Measurements from ENCODE around the gene UNC93B1.

UNC93B1 gene

DNA sequence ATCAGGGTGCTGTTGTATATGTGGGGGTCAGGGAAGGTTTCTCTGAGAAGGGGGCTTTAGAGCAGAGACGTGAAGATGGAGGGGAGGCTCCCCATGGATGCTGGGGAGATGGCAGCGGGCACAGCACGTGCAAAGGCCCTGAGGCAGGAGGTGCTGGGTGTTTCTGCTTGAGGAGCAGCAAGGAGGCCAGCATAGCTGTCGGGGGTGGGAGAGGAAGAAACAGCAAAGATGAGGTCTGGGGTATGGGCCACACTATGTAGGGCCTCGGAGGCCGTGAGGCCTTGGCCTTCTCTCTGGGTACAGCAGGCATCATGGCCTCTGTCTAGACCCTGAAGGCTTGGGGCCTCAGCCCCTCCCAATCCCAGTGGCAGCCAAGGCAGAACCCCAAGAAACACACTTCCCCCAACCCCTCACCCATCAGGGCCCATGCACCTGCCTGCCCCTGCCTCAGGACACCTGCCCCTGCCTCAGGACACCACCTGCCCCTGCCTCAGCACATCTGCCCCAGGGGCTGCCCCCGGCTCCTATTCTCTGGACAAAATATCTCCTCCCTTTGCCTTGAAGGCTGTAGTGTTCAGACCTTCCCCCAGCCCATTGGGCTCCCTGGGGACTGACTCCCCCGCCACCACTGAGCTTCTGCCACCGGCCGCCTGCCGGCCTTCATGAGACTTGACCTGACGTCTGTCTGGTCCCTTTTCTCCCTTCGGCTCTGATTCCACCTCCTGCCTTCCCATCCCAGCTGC, 12.4 kb upstream of the UNC93B1 start:
- no peaks in the 10 kb centered on the region for H3K36me3 ChIP-seq (replicated peaks)
- H3K27ac ChIP-seq = no peak overlapping the region
- in situ Hi-C loops (cut with HindIII; ENCODE audit: low pct_ligation_motif_present, low sequenced_read_pairs) = no loop called here
- no peaks in the 10 kb centered on the region for H3K27me3 ChIP-seq (replicated peaks)
- no peak for DNase-seq
- no peak overlapping the region for H3K4me3 ChIP-seq (ENCODE audit: low read depth, low read length)
- TF ChIP-seq, protein P1, sequence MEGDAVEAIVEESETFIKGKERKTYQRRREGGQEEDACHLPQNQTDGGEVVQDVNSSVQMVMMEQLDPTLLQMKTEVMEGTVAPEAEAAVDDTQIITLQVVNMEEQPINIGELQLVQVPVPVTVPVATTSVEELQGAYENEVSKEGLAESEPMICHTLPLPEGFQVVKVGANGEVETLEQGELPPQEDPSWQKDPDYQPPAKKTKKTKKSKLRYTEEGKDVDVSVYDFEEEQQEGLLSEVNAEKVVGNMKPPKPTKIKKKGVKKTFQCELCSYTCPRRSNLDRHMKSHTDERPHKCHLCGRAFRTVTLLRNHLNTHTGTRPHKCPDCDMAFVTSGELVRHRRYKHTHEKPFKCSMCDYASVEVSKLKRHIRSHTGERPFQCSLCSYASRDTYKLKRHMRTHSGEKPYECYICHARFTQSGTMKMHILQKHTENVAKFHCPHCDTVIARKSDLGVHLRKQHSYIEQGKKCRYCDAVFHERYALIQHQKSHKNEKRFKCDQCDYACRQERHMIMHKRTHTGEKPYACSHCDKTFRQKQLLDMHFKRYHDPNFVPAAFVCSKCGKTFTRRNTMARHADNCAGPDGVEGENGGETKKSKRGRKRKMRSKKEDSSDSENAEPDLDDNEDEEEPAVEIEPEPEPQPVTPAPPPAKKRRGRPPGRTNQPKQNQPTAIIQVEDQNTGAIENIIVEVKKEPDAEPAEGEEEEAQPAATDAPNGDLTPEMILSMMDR (IDR thresholded peaks at IDR 0.05; ENCODE audit: low read depth, low read length, missing control alignments) = peak; percentile 15

GRCh38 chr11:68015467-68015866, 11.6 kb upstream of the UNC93B1 start:
- in situ Hi-C loops (cut with HindIII; ENCODE audit: low pct_ligation_motif_present, low sequenced_read_pairs) = no loop called here
- no peaks in the 10 kb centered on the region for H3K27me3 ChIP-seq (replicated peaks)
- no peak overlapping the region for H3K4me3 ChIP-seq (ENCODE audit: low read depth, low read length)
- TF ChIP-seq, protein P1 (IDR thresholded peaks at IDR 0.05; ENCODE audit: low read depth, low read length, missing control alignments) = no peak
- no peaks in the 10 kb centered on the region for H3K36me3 ChIP-seq (replicated peaks)
- no peak for DNase-seq
- H3K27ac ChIP-seq = no peak overlapping the region

DNA sequence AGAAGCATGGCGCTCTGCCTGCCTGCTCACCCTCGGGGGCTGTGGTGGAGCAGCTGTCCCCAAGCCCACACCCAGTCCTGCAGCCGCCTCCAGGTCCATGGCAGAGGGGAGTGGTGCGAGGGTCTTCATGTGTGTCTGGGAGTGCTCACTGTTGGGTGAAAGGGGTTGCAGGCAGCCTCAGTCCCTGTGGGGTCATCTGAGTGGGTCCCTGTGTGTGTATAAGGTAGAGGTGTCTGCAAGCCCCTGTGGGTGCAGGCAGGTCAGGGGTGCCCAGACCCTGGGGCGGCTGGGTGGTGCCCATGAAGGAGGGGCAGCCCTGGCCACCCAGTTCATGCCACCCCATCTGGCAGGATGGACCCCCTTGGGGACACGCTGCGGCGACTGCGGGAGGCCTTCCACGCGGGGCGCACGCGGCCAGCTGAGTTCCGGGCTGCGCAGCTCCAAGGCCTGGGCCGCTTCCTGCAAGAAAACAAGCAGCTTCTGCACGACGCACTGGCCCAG, 11.1 kb upstream of the UNC93B1 start:
- Histone ChIP-seq H3K27me3 (replicated peaks) (no peaks in the 10 kb centered on the region), H3K4me3 (ENCODE audit: low read depth, low read length) (no peak overlapping the region), H3K36me3 (replicated peaks) (no peaks in the 10 kb centered on the region), H3K27ac (no peak overlapping the region)
- TF ChIP-seq, protein P1 (IDR thresholded peaks at IDR 0.05; ENCODE audit: low read depth, low read length, missing control alignments) = no peak
- no peak for DNase-seq
- in situ Hi-C loops (cut with HindIII; ENCODE audit: low pct_ligation_motif_present, low sequenced_read_pairs) = no loop called here

- peak; percentile 77 for DNase-seq
- Histone ChIP-seq H3K27me3 (replicated peaks) (no peaks in the 10 kb centered on the region), H3K27ac (peak overlapping the region; percentile 86), H3K36me3 (replicated peaks) (no peaks in the 10 kb centered on the region), H3K4me3 (ENCODE audit: low read depth, low read length) (no peak overlapping the region)
- TF ChIP-seq, protein P1 (IDR thresholded peaks at IDR 0.05; ENCODE audit: low read depth, low read length, missing control alignments) = no peak
- in situ Hi-C loops (cut with HindIII; ENCODE audit: low pct_ligation_motif_present, low sequenced_read_pairs) = no loop called here
These were observed 10.5 kb upstream of the UNC93B1 start for GRCh38 chr11:68014157-68014946.

DNA sequence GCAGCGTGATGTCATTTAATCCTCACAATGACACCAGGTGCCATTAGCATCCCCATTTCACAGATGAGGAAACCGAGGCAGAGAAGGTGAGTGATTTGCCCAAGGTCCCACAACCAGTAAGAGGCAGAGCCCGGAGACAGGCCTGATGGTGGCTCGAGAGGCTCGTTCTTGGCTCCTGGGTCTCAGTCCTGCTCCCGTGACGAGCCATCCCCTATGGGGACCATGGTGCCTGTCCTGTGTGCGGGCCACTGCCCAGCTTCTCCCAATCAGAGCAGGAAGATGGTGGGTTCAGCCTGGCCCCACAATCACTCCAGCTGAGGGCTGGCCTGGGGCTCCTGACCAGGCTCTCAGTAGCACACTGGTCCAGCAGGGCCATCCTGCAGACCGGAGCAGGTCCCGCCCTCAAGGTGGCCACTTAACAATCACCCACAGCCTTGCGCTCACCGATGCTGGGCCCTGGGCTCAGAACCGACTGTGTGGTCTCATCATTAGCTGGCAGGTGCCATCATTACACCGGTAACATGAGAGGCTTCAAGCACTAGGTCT, 9.8 kb upstream of the UNC93B1 start:
- TF ChIP-seq, protein P1 (IDR thresholded peaks at IDR 0.05; ENCODE audit: low read depth, low read length, missing control alignments) = no peak
- Histone ChIP-seq H3K27me3 (replicated peaks) (no peaks in the 10 kb centered on the region), H3K4me3 (ENCODE audit: low read depth, low read length) (no peak overlapping the region), H3K36me3 (replicated peaks) (no peaks in the 10 kb centered on the region), H3K27ac (peak overlapping the region; percentile 86)
- no peak for DNase-seq
- in situ Hi-C loops (cut with HindIII; ENCODE audit: low pct_ligation_motif_present, low sequenced_read_pairs) = no loop called here

Measured in brain microvascular endothelial cell (primary cell).